SHP77 (cell line): ENCODE measurements around the gene HIC1.

Source experiments
- DNase-seq, 2 experiments: peaks; one replicate each; lab custom pipeline; 2025; lab: John Stamatoyannopoulos, UW

Gene HIC1

GRCh38 chr17:2102931-2103809 is 48.3 kb downstream of the HIC1 start:
- no peak for DNase-seq

- DNase-seq = no peak
Measured at GRCh38 chr17:2105663-2106062, 50.8 kb downstream of the HIC1 start.

- DNase-seq = no peak
Measured at GRCh38 chr17:2106308-2106955, 51.5 kb downstream of the HIC1 start.

GRCh38 chr17:2107050-2107449 is 52.1 kb downstream of the HIC1 start:
- no peak for DNase-seq

GRCh38 chr17:2107506-2107905 is 52.6 kb downstream of the HIC1 start:
- no peak for DNase-seq

- DNase-seq = no peak
Measured at GRCh38 chr17:2108170-2108569, 53.3 kb downstream of the HIC1 start.

- DNase-seq = no peak
Measured at GRCh38 chr17:2110436-2110835, 55.5 kb downstream of the HIC1 start.

- no peak for DNase-seq
Measured at GRCh38 chr17:2111691-2112090, 56.8 kb downstream of the HIC1 start.
